Stimulated activated CD4-positive, alpha-beta T cell treated with anti-CD3 and anti-CD28 coated beads, Interleukin-1b, Interleukin-23, amount 100 ng/mL, for 4 hours (primary cell): ENCODE data around the gene ATP10B.

Experiments
- DNase-seq, 2 donors: peaks; one replicate each; pipeline ENCODE4 v3.0.0-alpha.2; 2020; ENCODE audit warnings: low read depth in 2 of 2

ATP10B gene

DNA sequence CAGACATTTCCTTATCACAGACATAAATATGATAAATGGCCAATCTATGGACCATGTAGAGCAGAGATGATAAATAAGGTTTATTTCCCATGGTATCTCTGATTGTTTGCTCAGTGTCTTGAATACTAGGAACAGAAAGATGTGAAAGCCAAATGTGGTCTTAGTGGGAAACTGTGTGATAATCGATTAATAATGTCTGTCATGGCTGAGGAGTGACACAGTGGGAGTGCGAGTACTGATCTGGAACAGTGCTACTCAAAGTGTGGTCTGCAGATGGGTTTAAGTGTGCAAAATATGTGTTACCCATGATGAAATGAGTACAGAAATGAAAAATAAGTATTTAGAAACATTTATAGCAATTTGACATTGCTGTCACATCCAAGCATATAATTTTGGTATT lies 337.8 kb downstream of the ATP10B start:
- DNase-seq: no peak

DNA sequence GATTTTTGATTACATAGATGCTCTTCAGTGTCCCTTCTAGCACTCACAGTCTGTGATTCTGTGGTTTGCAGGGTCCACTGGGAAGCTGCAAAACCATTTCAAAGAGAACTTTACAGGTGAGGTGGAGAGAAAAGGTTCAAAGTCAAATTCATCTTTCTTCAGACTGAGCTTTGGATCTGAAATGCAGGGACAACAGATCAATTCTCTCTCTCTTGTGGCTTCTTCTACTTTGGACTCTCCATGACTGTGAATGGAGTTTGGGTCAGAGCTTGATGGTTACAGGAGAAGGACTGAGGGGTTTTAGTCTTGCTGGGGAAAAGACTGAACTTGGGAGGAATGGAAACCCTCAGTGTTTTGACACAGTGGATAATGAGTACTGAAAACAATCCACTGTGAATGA lies 338.5 kb downstream of the ATP10B start:
- DNase-seq: no peak
